H7 (cell line): Measurements from ENCODE around the gene SLN. TPM values are rescaled to one million over a fixed set of nuclear protein-coding genes. Genes with fewer than 3 reads are reported as not detected.

Experiments
- DNase-seq: peaks from one replicate; pipeline ENCODE4 v3.0.0; 2012
- H3K27me3 ChIP-seq: 2 replicates; pipeline ENCODE4 v1.6.0; 2011; ENCODE audit warnings: mild to moderate bottlenecking, low read length; ENCODE audit not compliant: control insufficient read depth, insufficient read depth
- H3K36me3 ChIP-seq: replicated peaks from 2 replicates; pipeline ENCODE4 v1.5.1; 2011; ENCODE audit warnings: low read length; ENCODE audit not compliant: control insufficient read depth, insufficient read depth
- H3K4me3 ChIP-seq: 2 replicates; pipeline ENCODE4 v1.5.1; 2011; ENCODE audit warnings: low read depth, mild to moderate bottlenecking, control low read depth, low read length, moderate library complexity; ENCODE audit not compliant: insufficient read depth
- total RNA-seq: library from RNA; depleted of rRNA; stranded (reverse); fragments of >200 nt; shearing (Covaris generic); gene quantifications from 2 replicates; pipeline ENCODE4 v1.2.3, GENCODE V29; 2014

SLN gene
- total RNA-seq, 1 experiment from 2014 or later: not detected

- H3K4me3 ChIP-seq: no peak overlapping the region
- H3K27me3 ChIP-seq: no peaks in the 10 kb centered on the region
- H3K36me3 ChIP-seq: no peaks in the 10 kb centered on the region
- no peak for DNase-seq
These were observed 29.7 kb downstream of the SLN start for GRCh38 chr11:107682171-107682570.

- DNase-seq: no peak
- Histone ChIP-seq H3K36me3 (no peaks in the 10 kb centered on the region), H3K4me3 (no peak overlapping the region), H3K27me3 (no peaks in the 10 kb centered on the region)
These were observed 32.4 kb downstream of the SLN start for GRCh38 chr11:107679255-107680024.

- DNase-seq: no peak
- H3K36me3 ChIP-seq: no peaks in the 10 kb centered on the region
- no peak overlapping the region for H3K4me3 ChIP-seq
- no peaks in the 10 kb centered on the region for H3K27me3 ChIP-seq
These were observed 33.3 kb downstream of the SLN start for GRCh38 chr11:107678632-107678971.

- no peaks in the 10 kb centered on the region for H3K36me3 ChIP-seq
- no peak for DNase-seq
- H3K27me3 ChIP-seq: no peaks in the 10 kb centered on the region
- no peak overlapping the region for H3K4me3 ChIP-seq
These were observed 33.8 kb downstream of the SLN start for GRCh38 chr11:107677924-107678631.

GRCh38 chr11:107676336-107677057 lies 35.4 kb downstream of the SLN start:
- DNase-seq: no peak

GRCh38 chr11:107675902-107676301 lies 36.0 kb downstream of the SLN start:
- no peaks in the 10 kb centered on the region for H3K27me3 ChIP-seq

More at GRCh38 chr11:107676336-107677057, 35.4 kb downstream of the SLN start:
- Histone ChIP-seq H3K36me3 (no peaks in the 10 kb centered on the region), H3K4me3 (no peak overlapping the region), H3K27me3 (no peaks in the 10 kb centered on the region)

GRCh38 chr11:107669893-107670601 lies 41.8 kb downstream of the SLN start:
- Histone ChIP-seq H3K27me3 (no peaks in the 10 kb centered on the region), H3K4me3 (no peak overlapping the region), H3K36me3 (no peaks in the 10 kb centered on the region)
- no peak for DNase-seq

More at GRCh38 chr11:107675902-107676301, 36.0 kb downstream of the SLN start:
- no peaks in the 10 kb centered on the region for H3K36me3 ChIP-seq
- no peak overlapping the region for H3K4me3 ChIP-seq
- DNase-seq: no peak

- Histone ChIP-seq H3K27me3 (no peaks in the 10 kb centered on the region), H3K4me3 (no peak overlapping the region), H3K36me3 (no peaks in the 10 kb centered on the region)
- DNase-seq: no peak
These were observed 42.6 kb downstream of the SLN start for GRCh38 chr11:107669191-107669740.

- no peak for DNase-seq
- H3K36me3 ChIP-seq: no peaks in the 10 kb centered on the region
- no peaks in the 10 kb centered on the region for H3K27me3 ChIP-seq
- no peak overlapping the region for H3K4me3 ChIP-seq
These were observed 44.8 kb downstream of the SLN start for GRCh38 chr11:107666911-107667613.

GRCh38 chr11:107665018-107665417 lies 46.8 kb downstream of the SLN start:
- no peaks in the 10 kb centered on the region for H3K36me3 ChIP-seq
- DNase-seq: no peak
- no peak overlapping the region for H3K4me3 ChIP-seq
- H3K27me3 ChIP-seq: no peaks in the 10 kb centered on the region

- Histone ChIP-seq H3K27me3 (no peaks in the 10 kb centered on the region), H3K36me3 (no peaks in the 10 kb centered on the region), H3K4me3 (no peak overlapping the region)
- no peak for DNase-seq
These were observed 50.2 kb downstream of the SLN start for GRCh38 chr11:107661656-107662055.

GRCh38 chr11:107660066-107660465 lies 51.8 kb downstream of the SLN start:
- Histone ChIP-seq H3K4me3 (no peak overlapping the region), H3K27me3 (no peaks in the 10 kb centered on the region), H3K36me3 (no peaks in the 10 kb centered on the region)
- DNase-seq: no peak

- Histone ChIP-seq H3K36me3 (no peaks in the 10 kb centered on the region), H3K27me3 (no peaks in the 10 kb centered on the region), H3K4me3 (no peak overlapping the region)
- no peak for DNase-seq
These were observed 52.5 kb downstream of the SLN start for GRCh38 chr11:107659310-107659709.
